Esophagus squamous epithelium (tissue), 5 donors: ENCODE measurements around the gene HMCN2. TPM values are rescaled to one million over a fixed set of nuclear protein-coding genes. Genes with fewer than 3 reads are reported as not detected.

ENCODE experiments used
- DNase-seq: peaks from one replicate; lab custom pipeline; 2025; lab: John Stamatoyannopoulos, UW
- H3K27ac ChIP-seq, 4 donors: fragments of 200-600 bp; sonication (generic); one replicate each; pipeline ENCODE4 v1.5.1; 2016 to 2019; ENCODE audit warnings: mild to moderate bottlenecking in 1 of 4
- H3K27me3 ChIP-seq, 4 donors: fragments of 200-600 bp; sonication (generic); 1 replicate in 3 of 4; 2 replicates in 1 of 4; pipeline versions ENCODE4 v1.5.1 to v1.6.0; 2017 to 2021; ENCODE audit warnings: antibody characterized with exemption in 1 of 4
- H3K36me3 ChIP-seq, 3 donors: fragments of 200-600 bp; sonication (generic); one replicate each; pipeline ENCODE4 v1.5.1; 2016 to 2019
- H3K4me1 ChIP-seq, 3 donors: fragments of 200-600 bp; sonication (generic); one replicate each; pipeline ENCODE4 v1.5.1; 2017 to 2019
- H3K4me3 ChIP-seq, 4 donors: fragments of 200-600 bp; sonication (generic); 1 replicate in 3 of 4; 2 replicates in 1 of 4; pipeline ENCODE4 v1.5.1; 2016 to 2019; ENCODE audit warnings: mild to moderate bottlenecking in 2 of 4, moderate library complexity in 1 of 4
- H3K9me3 ChIP-seq, 3 donors: fragments of 200-600 bp; sonication (generic); one replicate each; pipeline ENCODE4 v1.5.1; 2016 to 2019
- CTCF ChIP-seq, 6 experiments: fragments of 450-650 bp in 4 of 6; fragments of 200-600 bp in 2 of 6; sonication (generic) in 2 of 6; IDR thresholded peaks; one replicate each; pipeline ENCODE4 v1.5.1; 2016 to 2019; ENCODE audit warnings: antibody characterized with exemption in 6 of 6, mild to moderate bottlenecking in 4 of 6, moderate library complexity in 4 of 6
- POLR2A ChIP-seq, 4 donors: fragments of 450-650 bp; IDR thresholded peaks; one replicate each; pipeline ENCODE4 v1.6.1; 2017; ENCODE audit warnings: antibody characterized with exemption in 4 of 4, mild to moderate bottlenecking in 4 of 4, moderate library complexity in 3 of 4
- WGBS, 2 donors: methylation state at CpG; one replicate each; pipeline ENCODE4 v1.1.5; 2018; 5-methylcytosine and 5-hydroxymethylcytosine counted together
- intact Hi-C: fragments of 100-400 bp; cut with DNase I; formaldehyde crosslinking; loops from one replicate; pipeline ENCODE4 v1.15.0; 2022
- total RNA-seq, 4 donors: library from RNA; depleted of rRNA; stranded (reverse); fragments of >200 nt; gene quantifications; one replicate each; pipeline ENCODE4 v1.1.0, GENCODE V29; 2016
- donor health status: DM: yes; HTN: yes; CAD: no.

The HMCN2 gene
- total RNA-seq, 4 donors from 2014 or later: 0.53 to 4.8 (median 0.78) TPM

- peaks cover 36 to 52% (median 40%) of the 10 kb centered on the region in 3 donors for H3K4me1 ChIP-seq
- H3K4me3 ChIP-seq: peak within 1 kb of the TSS; percentile 46 to 79 (median 58)
- H3K27ac ChIP-seq: peak within 1 kb of the TSS; percentile 79 to 86 (median 83)
- WGBS, 2 donors: 0% methylated on average over 2 of the region's 66 CpGs; no CpG with 5 or more reads in 1 of the 2 donors
- DNase-seq: no peak
- TF ChIP-seq CTCF (IDR thresholded peaks at IDR 0.05) (no peak), POLR2A (IDR thresholded peaks at IDR 0.05) (peak in 2 of 4 donors; percentile 32 to 63)
- H3K27me3 ChIP-seq: peaks cover 0 to 39% (median 1%) of the 10 kb centered on the region in 4 donors
- intact Hi-C loops: no loop called here
- no peaks in the 10 kb centered on the region for H3K36me3 ChIP-seq
- H3K9me3 ChIP-seq: peaks cover 0 to 23% (median 4%) of the 10 kb centered on the region in 3 donors
These were observed 179.1 kb downstream of the HMCN2 start, which contains the start of gene ASS1 for GRCh38 chr9:130444565-130445221. ASS1 (plus strand) TSS chr9:130444961; CDS start chr9:130452229, 7,268 bp downstream.

- Histone ChIP-seq H3K36me3 (no peaks in the 10 kb centered on the region), H3K4me1 (peaks cover 36 to 60% (median 40%) of the 10 kb centered on the region in 3 donors), H3K4me3 (peak overlapping the region; percentile 46 to 79 (median 58)), H3K27me3 (peaks cover 0 to 44% (median 1%) of the 10 kb centered on the region in 4 donors), H3K9me3 (peaks cover 0 to 19% (median 4%) of the 10 kb centered on the region in 3 donors), H3K27ac (peak overlapping the region; percentile 79 to 86 (median 83))
- DNase-seq: no peak
- WGBS, 2 donors: 7 to 23% methylated on average over 10 to 16 of the region's 30 CpGs
- TF ChIP-seq POLR2A (IDR thresholded peaks at IDR 0.05) (no peak), CTCF (IDR thresholded peaks at IDR 0.05) (no peak)
- intact Hi-C loops: no loop called here
These were observed 179.9 kb downstream of the HMCN2 start for GRCh38 chr9:130445268-130445983.

GRCh38 chr9:130446101-130446861 lies 180.7 kb downstream of the HMCN2 start:
- Histone ChIP-seq H3K4me3 (peak overlapping the region; percentile 46 to 79 (median 58)), H3K36me3 (no peaks in the 10 kb centered on the region), H3K27ac (peak overlapping the region; percentile 79 to 86 (median 83)), H3K9me3 (peaks cover 0 to 10% (median 0%) of the 10 kb centered on the region in 3 donors), H3K4me1 (peaks cover 40 to 68% (median 47%) of the 10 kb centered on the region in 3 donors), H3K27me3 (peaks cover 0 to 47% (median 1%) of the 10 kb centered on the region in 4 donors)
- no peak for DNase-seq
- TF ChIP-seq CTCF (IDR thresholded peaks at IDR 0.05): no peak
- TF ChIP-seq POLR2A (IDR thresholded peaks at IDR 0.05): no peak
- WGBS, 2 donors: 27 to 46% methylated on average over 2 to 6 of the region's 16 CpGs
- intact Hi-C loops: no loop called here

GRCh38 chr9:130447193-130447816 lies 181.7 kb downstream of the HMCN2 start:
- H3K27ac ChIP-seq: peak overlapping the region; percentile 79 to 86 (median 83)
- TF ChIP-seq CTCF (IDR thresholded peaks at IDR 0.05) (no peak), POLR2A (IDR thresholded peaks at IDR 0.05) (no peak)
- DNase-seq: no peak
- no peaks in the 10 kb centered on the region for H3K9me3 ChIP-seq
- intact Hi-C loops: no loop called here
- H3K27me3 ChIP-seq: peaks cover 0 to 47% (median 1%) of the 10 kb centered on the region in 4 donors
- WGBS, 2 donors: 56 to 80% methylated on average over 7 to 9 of the region's 12 CpGs
- no peaks in the 10 kb centered on the region for H3K36me3 ChIP-seq
- H3K4me1 ChIP-seq: peaks cover 49 to 78% (median 56%) of the 10 kb centered on the region in 3 donors
- peak overlapping the region in 1 of 4 donors; percentile 79 for H3K4me3 ChIP-seq
